ENCODE data around the gene HECTD4. TPM values are rescaled to one million over a fixed set of nuclear protein-coding genes. Genes with fewer than 3 reads are reported as not detected.

HECTD4 gene
- total and polyA plus RNA-seq, 9 of the 15 experiments (the other 6 are each of a cell fraction or from before 2014, with no cell fraction given) = 3.5 to 33.3 (median 13.5) TPM

DNA sequence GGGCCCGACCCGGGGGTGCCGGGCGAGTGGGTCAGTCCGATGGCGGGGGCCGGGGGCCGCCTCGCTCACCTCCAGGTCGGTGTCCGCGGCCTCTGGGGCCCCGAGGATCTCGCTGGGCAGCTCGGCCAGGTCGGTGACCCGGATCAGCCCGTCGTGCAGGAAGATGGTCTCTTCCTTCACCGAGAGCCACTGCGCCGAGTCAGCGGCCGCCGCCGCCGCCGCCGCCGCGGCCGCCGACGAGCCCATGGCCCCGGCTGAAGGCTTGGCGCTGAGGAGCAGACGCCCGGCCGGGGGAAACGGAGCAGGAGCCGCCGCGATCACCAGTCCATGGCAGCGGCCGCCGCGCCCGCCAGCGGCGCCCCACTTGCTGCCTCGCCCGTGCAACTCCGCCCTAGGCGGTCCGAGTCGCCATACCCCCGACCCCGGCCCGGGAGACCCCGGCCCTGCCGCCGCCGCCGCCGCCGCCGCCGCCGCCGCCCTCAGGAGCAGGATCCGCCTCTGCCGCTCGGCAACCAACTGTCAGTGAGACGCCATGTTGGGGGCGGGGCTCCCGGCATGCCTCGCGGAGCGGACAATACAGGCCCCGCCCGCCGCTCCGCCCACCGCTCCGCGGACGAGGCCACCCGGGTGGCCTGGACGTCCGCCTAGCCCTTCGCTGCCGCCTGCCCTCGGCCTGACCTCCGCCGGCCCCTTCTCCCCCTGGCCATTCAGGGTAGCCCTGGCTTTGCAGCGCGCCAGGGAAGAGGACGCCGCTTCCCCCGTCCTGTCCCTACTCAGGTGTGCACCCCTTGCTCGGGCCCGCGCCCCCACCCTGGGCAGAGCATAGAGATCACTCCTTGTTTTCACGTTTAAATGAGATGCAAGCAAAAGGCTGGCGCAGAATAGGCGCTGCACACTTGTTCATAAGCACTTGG, at the start of gene HECTD4 (continued):
- TF ChIP-seq MYC (IDR thresholded peaks at IDR 0.05; ENCODE audit: low read depth, low read length) (peak; percentile 74), MYC (CRISPR knock-in tag; IDR thresholded peaks at IDR 0.05; ENCODE audit: borderline replicate concordance, low read depth) (no peak), ZNF408 (CRISPR knock-in tag; IDR thresholded peaks at IDR 0.05; ENCODE audit: low read depth) (no peak), MTA3 (IDR thresholded peaks at IDR 0.05; ENCODE audit: borderline replicate concordance) (peak; percentile 84; the same call in 1 of the 2 replicates), SIN3A (IDR thresholded peaks at IDR 0.05; ENCODE audit: borderline replicate concordance in 2 of 2, control insufficient read depth in 1 of 2, low read depth in 2 of 2, low read length in 2 of 2) (peak in 1 of 2 experiments; percentile 60; a peak in 1 of 4 replicates), NEUROD1 (IDR thresholded peaks at IDR 0.05; ENCODE audit: borderline replicate concordance, low read depth, low read length, partially characterized antibody) (no peak), TEAD1 (CRISPR knock-in tag; IDR thresholded peaks at IDR 0.05) (peak in 1 of 2 experiments; percentile 91; a peak in 2 of 4 replicates), TSC22D4 (tag; IDR thresholded peaks at IDR 0.05) (no peak), HDAC1 (IDR thresholded peaks at IDR 0.05) (peak in 1 of 2 experiments; percentile 81; a peak in 2 of 4 replicates), SUPT5H (IDR thresholded peaks at IDR 0.05) (peak; percentile 92), RNF2 (IDR thresholded peaks at IDR 0.05) (peak; percentile 62; the same call in 1 of the 2 replicates), LARP7 (IDR thresholded peaks at IDR 0.05) (no peak), SMAD4 (CRISPR knock-in tag; conservative IDR thresholded peaks at IDR 0.05) (peak; percentile 28), FOXK2 (conservative IDR thresholded peaks at IDR 0.05 in 1 of 2, IDR thresholded peaks at IDR 0.05 in 1 of 2; ENCODE audit: low read depth in 2 of 2) (peak; percentile 69 to 73), CBFA2T3 (IDR thresholded peaks at IDR 0.05) (no peak), ZBTB33 (CRISPR knock-in tag; IDR thresholded peaks at IDR 0.05) (0 out of 2 replicates have a peak, but pooled peaks have one; percentile 8), CTBP1 (IDR thresholded peaks at IDR 0.05; ENCODE audit: borderline replicate concordance) (peak; percentile 59; the same call in 1 of the 2 replicates), KDM4B (IDR thresholded peaks at IDR 0.05; ENCODE audit: borderline replicate concordance in 2 of 2, low read depth in 1 of 2) (peak in 1 of 2 experiments; percentile 45; a peak in 1 of 4 replicates), CC2D1A (IDR thresholded peaks at IDR 0.05) (no peak)
- TF ChIP-seq, protein P1, sequence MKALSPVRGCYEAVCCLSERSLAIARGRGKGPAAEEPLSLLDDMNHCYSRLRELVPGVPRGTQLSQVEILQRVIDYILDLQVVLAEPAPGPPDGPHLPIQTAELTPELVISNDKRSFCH (CRISPR knock-in tag; IDR thresholded peaks at IDR 0.05) = no peak
- TF ChIP-seq, protein P1 (tag; IDR thresholded peaks at IDR 0.05) = peak; percentile 57; the same call in 1 of the 2 replicates
- TF ChIP-seq, protein P2, sequence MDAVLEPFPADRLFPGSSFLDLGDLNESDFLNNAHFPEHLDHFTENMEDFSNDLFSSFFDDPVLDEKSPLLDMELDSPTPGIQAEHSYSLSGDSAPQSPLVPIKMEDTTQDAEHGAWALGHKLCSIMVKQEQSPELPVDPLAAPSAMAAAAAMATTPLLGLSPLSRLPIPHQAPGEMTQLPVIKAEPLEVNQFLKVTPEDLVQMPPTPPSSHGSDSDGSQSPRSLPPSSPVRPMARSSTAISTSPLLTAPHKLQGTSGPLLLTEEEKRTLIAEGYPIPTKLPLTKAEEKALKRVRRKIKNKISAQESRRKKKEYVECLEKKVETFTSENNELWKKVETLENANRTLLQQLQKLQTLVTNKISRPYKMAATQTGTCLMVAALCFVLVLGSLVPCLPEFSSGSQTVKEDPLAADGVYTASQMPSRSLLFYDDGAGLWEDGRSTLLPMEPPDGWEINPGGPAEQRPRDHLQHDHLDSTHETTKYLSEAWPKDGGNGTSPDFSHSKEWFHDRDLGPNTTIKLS (IDR thresholded peaks at IDR 0.05; ENCODE audit: borderline replicate concordance, low read depth) = no peak

Measured in K562 (cell line).